GM18517 (cell line): ENCODE data around the gene PPM1N.
"Not testable (repeated sequence)": the region's sequence is repeated elsewhere in the genome, so short reads cannot be mapped to it uniquely, and the experiment has no call there.

ENCODE experiments used
- ATAC-seq: cut with Tn5 transposase; IDR thresholded peaks from one replicate; pipeline ENCODE4 v1.9.1; 2021; ENCODE audit warnings: mild to moderate bottlenecking, moderate library complexity; ENCODE audit not compliant: unreplicated experiment

PPM1N gene

DNA sequence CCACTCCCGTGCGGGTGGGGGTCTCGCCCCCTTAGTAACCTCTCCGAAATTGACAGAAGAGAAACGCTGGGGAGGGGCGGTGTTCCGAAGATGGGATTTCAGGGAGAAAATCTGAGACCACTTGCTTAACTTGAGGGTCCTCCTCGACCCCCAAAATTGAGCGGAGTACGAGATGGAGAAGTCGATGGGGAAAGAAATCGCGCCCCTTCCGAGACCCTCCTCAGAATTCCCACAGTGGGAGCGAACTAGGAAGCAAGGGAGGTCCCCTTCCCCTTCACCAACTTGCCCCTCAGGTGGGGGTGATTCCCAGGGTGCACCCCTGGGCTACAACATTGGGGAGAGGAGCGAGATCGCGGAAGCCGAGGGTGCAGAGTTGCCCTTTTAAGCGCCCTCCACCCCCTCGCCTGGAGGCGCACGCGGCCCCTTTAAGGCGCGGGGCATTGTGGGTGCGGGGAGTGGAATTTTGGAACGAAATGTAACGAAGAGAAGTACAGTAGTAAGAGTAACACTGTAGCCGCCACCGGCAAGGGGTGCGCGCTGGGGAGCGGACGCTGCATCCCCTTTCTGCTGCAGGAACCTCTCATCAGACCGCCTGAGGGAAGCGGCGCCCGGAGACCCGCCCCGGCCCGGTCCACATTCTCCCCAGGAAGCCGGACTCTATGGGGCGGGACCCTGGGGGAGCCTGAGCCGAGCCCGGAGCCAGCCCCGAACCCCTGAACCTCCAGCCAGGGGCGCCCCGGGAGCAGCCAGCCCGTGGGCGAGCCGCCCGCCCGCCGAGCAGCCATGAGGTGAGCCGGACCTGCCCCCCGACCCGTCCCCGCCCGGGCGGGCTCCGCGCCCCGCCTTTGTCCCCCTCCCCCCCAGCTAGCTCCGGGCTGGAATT is 9.0 kb downstream of the PPM1N start, which contains the start of gene VASP:
Gene VASP, plus strand, starts transcription at position 491 of the 883 bp plus-strand sequence. Its CDS starts 293 bp downstream, at position 784.
- peak; percentile 66 for ATAC-seq

DNA sequence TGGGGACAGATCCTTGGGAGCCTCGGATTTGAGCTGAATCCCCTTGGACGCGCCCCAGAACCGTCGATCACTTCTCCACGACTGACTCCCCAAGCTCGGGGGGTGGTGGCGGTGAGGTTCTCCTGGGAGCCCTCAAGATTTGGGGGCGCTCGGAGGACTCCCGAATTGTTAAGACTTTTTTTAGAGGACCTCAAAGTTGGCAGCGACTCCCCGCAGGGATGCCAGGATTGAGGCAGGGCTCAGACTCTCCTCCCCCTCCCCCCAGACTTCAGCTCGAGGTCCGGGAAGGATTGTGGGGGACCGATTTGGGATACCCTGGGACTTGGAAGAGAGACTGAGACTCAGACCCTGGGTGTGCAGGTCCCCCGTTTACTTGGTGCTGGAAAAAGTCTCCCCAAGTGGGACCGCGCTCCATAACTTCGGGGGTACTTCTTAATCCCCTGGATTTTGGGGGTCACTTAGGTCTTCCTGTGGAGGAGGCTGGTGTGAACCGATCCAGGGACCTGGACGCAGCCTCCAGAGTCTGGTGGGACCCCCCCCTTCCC is 9.7 kb downstream of the PPM1N start:
- ATAC-seq = no peak

DNA sequence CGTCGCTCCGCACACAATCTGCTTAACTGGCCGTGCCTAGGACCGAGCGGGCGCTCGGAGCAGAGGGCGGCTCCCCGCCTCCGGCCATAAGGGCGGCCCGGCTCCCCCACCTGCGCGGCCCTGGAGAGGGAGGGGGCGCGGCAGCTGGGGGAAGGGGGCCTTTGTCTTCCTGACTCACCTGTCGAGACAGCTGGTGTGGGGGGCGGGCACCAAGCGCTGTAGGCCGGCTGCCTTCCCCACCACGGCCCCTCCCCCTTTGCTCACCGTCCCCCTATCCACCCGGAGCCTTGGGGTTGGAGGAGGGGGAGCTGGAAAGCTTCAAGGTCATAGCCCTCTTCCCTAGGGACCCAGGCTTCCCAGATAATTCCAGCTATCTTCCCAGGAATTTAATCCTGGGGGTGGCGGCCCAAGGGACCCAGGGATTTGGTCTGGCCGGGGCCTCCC is 10.2 kb downstream of the PPM1N start:
- ATAC-seq = no peak

DNA sequence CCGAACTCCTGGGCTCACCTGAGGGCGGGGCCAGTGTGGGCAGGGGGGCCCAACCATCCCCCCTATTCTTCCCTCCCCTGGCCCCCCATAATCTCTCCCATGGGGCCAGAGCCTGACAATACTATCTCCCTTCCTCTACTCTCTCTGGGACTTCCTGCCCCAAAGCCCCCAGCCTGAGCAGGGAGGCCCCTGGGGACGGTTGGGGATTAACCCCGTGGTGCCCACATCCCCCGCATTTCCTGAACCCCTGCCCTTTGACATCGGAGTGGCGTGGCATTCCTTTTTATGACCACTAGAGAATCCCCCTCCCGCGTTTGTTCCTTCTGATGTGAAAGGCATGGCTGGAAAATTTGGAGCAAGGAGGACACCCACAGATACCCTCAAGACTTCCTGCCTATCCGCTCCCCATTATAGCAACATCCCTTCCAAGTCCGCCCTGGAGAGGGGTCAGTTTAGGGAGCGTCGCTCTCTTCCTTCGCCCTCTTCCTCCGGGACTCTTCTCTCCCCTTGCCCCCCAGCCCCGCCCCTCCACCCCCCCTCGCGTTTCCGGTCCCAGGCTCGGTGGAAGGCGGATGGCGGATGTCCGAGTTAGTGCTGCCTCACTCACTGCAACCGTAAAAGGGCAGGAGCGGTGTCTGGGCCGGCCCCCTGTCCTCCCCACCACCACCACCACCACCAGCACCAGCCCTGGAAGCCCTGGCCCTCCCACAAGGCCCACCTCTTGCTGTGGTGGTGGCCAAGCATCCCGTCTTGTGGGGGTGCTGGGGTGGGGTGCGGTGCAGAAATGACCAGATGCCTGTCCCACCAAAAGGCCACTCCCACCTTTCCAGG is 10.8 kb downstream of the PPM1N start:
- no peak for ATAC-seq

DNA sequence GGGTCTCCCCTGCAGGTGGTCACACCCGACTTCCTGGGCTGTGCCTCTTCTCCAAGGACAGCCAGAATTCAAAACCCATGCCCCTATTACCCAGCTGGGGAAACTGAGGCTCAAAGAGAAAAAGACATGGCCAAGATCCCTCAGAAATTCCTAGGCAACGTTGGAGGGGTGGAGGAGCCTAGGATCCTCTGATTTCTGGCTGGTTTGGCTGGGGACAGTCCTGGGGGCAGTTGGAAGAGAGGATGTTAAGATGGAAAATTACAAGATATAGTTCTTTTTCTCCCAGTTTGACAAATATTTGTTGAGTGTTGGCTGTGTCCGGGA is 11.4 kb downstream of the PPM1N start:
- ATAC-seq = no peak

DNA sequence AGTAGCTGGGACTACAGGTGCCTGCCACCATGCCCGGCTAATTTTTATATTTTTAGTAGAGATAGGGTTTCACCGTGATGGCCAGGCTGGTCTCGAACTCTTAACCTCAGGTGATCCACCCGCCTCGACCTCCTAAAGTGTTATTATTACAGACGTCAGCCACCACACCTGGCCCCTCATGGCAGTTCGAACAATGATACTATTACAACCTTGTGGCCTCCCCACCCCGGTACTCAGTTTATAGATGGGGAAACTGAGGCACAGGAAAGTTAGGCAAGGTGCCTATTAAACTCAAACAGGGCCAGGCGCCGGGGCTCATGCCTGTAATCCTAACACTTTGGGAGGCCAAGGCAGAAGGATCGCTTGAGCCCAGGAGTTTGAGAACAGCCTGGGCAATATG is 12.1 kb downstream of the PPM1N start:
- not testable (repeated sequence) for ATAC-seq

DNA sequence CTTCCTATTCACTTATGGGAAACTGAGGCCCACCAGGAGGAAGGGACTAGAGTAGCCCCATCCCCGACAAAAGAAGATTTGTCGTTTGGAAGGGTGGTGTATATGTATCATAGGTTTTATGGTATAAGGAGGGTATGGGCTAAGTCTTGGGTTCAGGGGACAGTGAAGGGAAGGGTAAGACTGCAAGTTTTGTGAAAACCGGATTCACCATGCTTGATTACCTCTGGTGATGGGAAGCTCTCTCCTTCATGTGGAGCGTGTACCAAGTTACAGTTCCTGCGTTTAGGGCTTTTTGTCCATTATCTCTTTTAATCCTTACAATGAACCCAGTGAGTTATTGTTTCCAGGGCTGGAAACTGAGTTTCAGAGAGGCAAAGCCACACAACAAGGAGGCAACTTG is 12.8 kb downstream of the PPM1N start:
- ATAC-seq = no peak

DNA sequence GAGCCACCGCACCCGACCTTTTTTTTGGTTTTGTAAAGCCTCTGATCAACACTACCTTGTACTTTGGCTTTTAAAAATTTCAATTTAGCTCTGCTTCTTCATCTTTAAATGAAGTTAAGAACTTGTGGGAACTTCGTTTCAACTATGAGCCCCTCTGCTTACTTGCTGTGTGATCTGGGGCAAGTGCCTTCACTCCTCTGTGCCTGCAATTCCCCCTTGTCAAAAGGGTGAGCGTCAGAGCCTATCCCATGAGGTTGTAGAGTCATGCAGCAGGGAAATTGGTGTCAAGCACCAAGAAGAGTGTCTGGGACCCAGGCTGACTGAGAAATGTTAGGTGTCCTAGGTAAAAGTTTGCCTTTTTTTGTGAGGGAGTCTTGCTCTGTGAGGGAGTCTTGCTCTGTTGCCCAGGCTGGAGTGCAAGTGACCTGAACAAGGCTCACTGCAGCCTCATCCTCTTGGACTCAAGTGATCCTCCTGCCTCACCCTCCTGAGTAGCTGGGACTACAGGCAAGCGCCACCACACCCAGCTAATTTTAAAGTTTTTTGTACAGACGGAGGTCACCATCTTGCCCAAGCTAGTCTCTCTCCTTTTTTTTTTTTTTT is 14.7 kb downstream of the PPM1N start:
- ATAC-seq = no peak

DNA sequence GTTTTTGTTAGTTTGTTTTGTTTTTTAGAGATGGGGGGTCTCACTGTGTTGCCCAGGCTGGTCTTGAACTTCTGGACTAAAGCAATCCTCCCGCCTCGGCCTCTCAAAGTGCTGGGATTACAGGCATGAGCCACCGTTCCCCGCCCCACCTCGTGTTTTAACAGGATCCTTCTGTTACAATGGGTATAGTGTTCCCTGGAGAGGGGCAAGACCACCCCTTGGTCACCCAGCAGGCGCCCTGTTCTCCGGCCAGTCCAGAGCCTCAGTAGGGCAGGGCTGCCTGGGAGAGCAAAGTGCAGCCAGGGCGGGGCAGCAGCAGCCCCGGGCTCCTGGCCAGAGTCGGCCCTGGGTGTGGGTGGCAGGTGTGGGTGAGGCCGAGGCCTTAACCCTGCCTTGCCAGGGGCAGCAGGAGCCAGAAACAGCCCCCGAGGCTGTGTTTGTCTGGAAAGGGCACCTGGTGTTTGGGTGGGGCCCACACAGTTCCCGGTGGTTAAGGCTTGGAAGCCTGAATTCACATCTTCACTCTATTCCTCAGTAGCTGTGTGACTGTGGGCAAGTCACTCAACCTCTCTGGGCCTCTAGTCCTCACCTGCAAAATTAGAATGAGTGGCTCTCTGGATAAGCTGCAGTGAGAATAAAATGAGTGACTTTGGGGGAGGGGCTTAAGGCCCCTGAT is 16.3 kb downstream of the PPM1N start:
- no peak for ATAC-seq

DNA sequence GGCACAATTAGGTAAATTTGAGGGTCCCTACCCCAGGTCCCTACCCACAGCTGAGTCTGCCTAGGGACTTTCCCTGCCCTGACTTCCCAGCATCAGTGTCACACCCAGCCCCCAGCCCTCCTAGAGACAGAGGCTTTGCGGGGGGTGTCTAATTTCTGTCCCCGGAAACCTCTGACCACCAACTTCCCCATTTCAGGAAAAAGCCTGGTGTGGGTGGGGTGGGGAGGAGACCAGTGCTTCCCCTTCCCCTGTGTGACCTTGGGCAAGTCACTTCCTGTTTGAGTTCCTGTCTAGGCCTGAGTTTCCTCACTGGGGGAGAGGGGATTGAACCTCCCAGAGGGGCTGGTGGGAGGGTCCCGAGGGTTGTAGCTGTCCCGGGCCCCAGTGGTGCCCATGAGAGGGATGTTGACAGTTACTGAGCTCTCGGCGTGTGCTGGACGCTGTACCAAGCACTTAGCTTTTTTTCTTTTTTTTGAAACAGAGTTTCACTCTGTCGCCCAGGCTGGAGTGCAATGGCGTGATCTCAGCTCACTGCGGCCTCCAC is 16.9 kb downstream of the PPM1N start:
- ATAC-seq = no peak

DNA sequence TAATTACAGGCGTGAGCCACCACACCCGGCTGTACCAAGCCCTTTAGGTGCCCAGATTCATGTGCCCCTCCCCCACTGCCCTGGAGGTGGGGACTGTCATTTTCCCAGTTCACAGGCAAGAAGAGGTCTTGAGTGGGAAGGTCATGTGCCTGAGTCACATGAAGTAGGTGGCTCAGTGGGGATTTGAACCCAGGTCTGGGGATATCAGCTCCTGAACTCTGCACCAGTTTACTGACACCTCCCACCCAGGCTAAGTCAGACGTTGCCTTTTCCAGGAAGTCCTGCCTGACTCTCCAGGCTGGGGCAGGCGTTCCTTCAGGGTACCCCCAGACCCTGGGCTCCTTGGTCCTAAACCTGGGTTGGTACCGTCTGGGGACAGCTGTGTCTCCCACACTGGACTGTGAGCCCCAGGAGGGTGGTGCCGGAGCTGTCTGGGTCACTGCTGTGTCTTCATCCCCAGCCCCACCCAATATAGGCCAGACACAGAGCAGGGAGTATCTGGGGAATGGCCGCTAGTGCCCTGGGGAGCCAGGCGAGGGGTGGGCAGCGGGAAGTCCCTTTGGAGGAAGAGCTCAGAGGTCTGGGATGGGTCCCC is 17.7 kb downstream of the PPM1N start:
- ATAC-seq = no peak

DNA sequence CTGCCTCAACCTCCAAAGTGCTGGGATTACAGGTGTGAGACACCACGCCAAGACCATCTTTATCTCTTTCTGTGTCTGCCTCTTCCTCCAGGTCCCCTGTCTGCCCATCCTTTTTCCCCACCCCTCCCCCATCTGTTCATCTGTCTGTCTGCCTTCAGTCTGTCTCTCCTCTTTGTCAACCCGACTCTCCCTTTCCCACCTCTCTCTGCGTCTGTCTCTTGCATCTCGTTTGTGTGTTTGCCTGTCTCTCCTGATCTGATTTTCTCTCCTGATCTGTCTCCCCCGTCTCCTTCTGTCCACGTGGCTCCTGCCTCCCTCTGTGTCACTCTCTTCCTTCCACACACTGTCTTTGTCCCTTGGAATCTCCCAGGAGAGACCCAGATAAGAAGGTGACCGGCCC is 19.0 kb downstream of the PPM1N start:
- no peak for ATAC-seq

DNA sequence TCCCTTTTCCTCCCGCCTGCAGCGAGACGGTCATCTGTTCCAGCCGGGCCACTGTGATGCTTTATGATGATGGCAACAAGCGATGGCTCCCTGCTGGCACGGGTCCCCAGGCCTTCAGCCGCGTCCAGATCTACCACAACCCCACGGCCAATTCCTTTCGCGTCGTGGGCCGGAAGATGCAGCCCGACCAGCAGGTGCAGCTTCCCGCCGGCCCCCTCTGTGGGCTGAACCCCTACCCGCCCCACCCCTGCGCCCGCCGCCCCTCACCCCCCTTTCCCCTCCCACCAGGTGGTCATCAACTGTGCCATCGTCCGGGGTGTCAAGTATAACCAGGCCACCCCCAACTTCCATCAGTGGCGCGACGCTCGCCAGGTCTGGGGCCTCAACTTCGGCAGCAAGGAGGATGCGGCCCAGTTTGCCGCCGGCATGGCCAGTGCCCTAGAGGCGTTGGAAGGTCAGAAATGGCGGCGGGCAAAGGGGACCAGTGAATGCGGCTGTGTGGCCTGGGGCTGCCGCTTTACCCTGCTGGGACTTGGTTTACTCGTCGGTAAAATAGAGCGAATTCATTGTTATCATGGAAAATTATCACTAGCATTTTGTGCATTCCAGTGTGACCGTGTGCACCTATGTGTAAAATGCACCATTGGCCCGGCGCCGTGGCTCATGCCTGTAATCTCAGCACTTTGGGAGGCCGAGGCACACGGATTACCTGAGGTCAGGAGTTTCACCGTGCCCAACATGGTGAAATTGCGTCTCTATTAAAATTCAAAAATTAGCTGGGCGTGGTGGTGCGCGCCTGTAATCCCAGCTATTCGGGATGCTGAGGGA is 19.6 kb downstream of the PPM1N start:
- ATAC-seq = no peak

DNA sequence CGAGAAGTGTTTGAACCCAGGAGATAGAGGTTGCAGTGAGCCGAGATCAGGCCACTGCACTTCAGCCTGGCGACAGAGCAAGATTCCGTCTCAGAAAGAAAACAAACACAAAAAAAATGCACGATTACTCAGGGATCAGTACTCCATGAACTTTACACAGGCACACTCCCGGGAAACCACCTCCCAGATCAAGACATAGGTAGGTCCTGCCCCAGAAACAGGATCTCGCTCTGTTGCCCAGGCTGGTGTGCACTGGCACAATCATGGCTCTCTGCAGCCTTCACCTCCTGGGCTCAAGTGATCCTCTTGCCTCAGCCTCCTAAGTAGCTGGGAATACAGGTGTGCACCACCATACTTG is 20.2 kb downstream of the PPM1N start:
- no peak for ATAC-seq

DNA sequence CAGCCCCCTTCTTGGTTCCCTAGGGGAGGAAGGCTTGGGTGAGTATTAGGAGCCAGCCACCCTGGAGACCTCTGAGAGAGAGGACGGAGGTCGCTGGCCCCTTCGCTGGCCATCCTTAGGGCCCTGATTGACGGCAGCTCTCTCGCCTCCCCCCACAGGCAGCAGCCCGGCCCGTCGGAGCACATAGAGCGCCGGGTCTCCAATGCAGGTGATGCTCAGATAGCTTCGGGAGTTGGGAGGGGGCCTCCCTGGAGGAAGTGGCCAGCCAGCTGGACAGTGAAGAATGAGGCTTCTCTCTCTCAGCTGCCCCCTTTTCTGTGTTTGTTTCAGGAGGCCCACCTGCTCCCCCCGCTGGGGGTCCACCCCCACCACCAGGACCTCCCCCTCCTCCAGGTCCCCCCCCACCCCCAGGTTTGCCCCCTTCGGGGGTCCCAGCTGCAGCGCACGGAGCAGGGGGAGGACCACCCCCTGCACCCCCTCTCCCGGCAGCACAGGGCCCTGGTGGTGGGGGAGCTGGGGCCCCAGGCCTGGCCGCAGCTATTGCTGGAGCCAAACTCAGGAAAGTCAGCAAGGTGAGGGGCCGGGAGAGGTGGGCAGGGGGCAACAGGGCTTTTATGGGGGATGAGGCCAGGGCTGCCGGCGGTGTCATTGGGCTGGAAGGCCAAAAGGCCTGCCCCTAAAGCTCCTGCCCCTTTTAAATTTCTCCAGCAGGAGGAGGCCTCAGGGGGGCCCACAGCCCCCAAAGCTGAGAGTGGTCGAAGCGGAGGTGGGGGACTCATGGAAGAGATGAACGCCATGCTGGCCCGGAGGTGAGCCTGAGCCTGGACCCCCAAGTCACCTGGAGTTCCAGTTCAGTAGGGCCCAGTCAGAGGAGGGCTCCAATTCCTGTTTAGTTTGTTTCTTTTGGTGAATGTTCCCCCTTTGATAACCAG is 24.0 kb downstream of the PPM1N start:
- no peak for ATAC-seq

DNA sequence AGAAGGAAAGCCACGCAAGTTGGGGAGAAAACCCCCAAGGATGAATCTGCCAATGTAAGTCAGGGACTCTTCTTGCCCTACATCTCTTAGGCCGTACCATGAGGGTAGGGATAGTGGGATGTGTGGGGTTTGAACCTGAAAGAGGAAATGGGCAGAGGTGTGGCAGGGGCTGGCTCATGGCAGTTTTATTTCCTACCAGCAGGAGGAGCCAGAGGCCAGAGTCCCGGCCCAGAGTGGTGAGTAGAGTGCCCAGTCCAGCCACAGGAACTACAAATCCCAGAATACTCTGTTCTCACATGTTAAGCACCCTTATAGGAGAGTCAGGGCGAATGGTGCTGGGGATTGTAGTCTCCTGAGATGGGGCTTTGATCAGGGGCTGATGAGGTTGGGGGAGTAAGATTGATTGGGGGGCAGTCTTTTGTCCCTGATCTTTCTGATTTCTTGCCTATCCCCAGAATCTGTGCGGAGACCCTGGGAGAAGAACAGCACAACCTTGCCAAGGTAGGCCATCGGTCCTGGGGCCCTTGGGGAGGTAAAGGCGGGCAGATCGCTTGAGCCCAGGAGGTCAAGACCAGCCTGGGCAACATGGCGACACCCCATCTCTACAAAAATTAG is 25.5 kb downstream of the PPM1N start:
- ATAC-seq = peak; percentile 76

DNA sequence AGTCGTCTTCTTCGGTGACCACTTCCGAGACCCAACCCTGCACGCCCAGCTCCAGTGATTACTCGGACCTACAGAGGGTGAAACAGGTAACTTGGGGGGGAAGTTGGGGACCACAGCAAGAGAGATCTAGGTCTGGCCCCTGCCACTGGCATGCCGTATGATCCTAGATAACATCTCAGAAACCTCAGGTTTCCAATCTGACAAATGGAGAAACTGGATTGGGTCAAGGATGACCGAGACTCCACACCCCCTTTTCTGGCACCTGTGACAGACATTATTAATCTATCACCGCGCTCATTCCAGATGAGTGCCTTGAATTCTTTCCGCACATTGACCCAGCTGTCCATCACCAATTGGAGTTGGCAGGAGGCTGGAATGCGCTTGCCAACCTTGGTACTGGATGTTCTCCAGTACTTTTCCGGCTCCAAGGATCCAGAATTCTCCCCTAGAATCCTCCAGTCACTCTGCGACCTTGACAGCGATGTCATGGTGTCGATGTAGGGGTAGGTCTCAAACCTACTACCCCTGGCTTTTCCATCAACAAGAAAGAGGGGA is 26.4 kb downstream of the PPM1N start:
- no peak for ATAC-seq
